CD4-positive, alpha-beta T cell (primary cell): ENCODE results near the gene GOPC. TPM values are rescaled to one million over a fixed set of nuclear protein-coding genes. Genes with fewer than 3 reads are reported as not detected.
A peak's percentile ranks its signal among the peaks of the same experiment; 100 is the strongest.

Experiments
- ATAC-seq: fragments of 200-7000 bp; cut with Tn5 transposase; one replicate; pipeline ENCODE4 v1.10.0; 2022; ENCODE audit warnings: mild to moderate bottlenecking; ENCODE audit not compliant: poor library complexity
- CTCF ChIA-PET: fragments of 350-600 bp; sonication (Branson Sonifier 250); formaldehyde crosslinking; loops from one replicate; lab custom pipeline; 2021; ENCODE audit warnings: antibody characterized with exemption, inconsistent platforms; lab: Charles Lee
- POLR2A ChIA-PET: fragments of 350-600 bp; sonication (Branson Sonifier 250); formaldehyde crosslinking; loops from one replicate; lab custom pipeline; 2021; ENCODE audit warnings: antibody characterized with exemption, inconsistent platforms; lab: Charles Lee
- DNase-seq, 14 experiments: peaks; one replicate each; pipeline ENCODE4 v3.0.0-alpha.2; 2013 to 2020; ENCODE audit warnings: mixed read lengths in 2 of 14
- H3K27ac ChIP-seq, 2 donors: one replicate each; pipeline versions ENCODE4 v1.5.1 to v1.7.0; 2013; ENCODE audit warnings: low read length in 2 of 2, low read depth in 1 of 2, mild to moderate bottlenecking in 1 of 2
- H3K27me3 ChIP-seq, 2 experiments: 1 replicate in 1 of 2; 2 replicates in 1 of 2; pipeline versions ENCODE4 v1.6.1 to v1.7.0; 2013; ENCODE audit warnings: low read length in 2 of 2, control low read depth in 1 of 2, mild to moderate bottlenecking in 1 of 2, moderate library complexity in 1 of 2; ENCODE audit not compliant: insufficient read depth in 2 of 2, control insufficient read depth in 1 of 2
- H3K36me3 ChIP-seq: one replicate; pipeline ENCODE4 v1.6.1; 2013; ENCODE audit warnings: low read length, control low read depth; ENCODE audit not compliant: insufficient read depth
- H3K4me1 ChIP-seq: one replicate; pipeline ENCODE4 v1.6.1; 2013; ENCODE audit warnings: low read length, control low read depth; ENCODE audit not compliant: insufficient read depth
- H3K4me3 ChIP-seq: one replicate; pipeline ENCODE4 v1.5.1; 2013; ENCODE audit warnings: mild to moderate bottlenecking, low read length, moderate library complexity
- H3K9me3 ChIP-seq, 2 experiments: 1 replicate in 1 of 2; 2 replicates in 1 of 2; pipeline versions ENCODE4 v1.6.1 to v1.7.0; 2013; ENCODE audit warnings: low read length in 2 of 2, mild to moderate bottlenecking in 2 of 2, control low read depth in 1 of 2, moderate library complexity in 1 of 2; ENCODE audit not compliant: control insufficient read depth in 1 of 2, insufficient read depth in 1 of 2
- H3K27ac Mint-ChIP-seq: one replicate; pipeline ENCODE4 v1.8.0; 2020; ENCODE audit warnings: mixed read lengths
- H3K27me3 Mint-ChIP-seq: one replicate; pipeline ENCODE4 v1.8.0; 2021; ENCODE audit warnings: mixed read lengths
- H3K36me3 Mint-ChIP-seq: one replicate; pipeline ENCODE4 v1.8.0; 2021; ENCODE audit warnings: low read depth, mixed read lengths
- H3K4me1 Mint-ChIP-seq: one replicate; pipeline ENCODE4 v1.8.0; 2021; ENCODE audit warnings: low read depth, mixed read lengths
- H3K4me3 Mint-ChIP-seq: one replicate; pipeline ENCODE4 v1.8.0; 2020; ENCODE audit warnings: mild to moderate bottlenecking, mixed read lengths
- H3K9me3 Mint-ChIP-seq: one replicate; pipeline ENCODE4 v1.8.0; 2020; ENCODE audit warnings: mixed read lengths
- CTCF ChIP-seq: fragments of 200-600 bp; IDR thresholded peaks from one replicate; pipeline ENCODE4 v1.8.0; 2022; ENCODE audit warnings: antibody characterized with exemption, mild to moderate bottlenecking
- intact Hi-C, 2 experiments: fragments of 100-400 bp; cut with DNase I in 1 of 2; cut with micrococcal nuclease in 1 of 2; formaldehyde crosslinking; loops; one replicate each; pipeline versions ENCODE4 v1.15.1 to v1.9.0; 2023 to 2025; cut with DNase I, micrococcal nuclease
- total RNA-seq, 174 experiments: library from RNA in 2 of 174; stranded (reverse) in 2 of 174; gene quantifications; one replicate each; pipeline ENCODE4 v1.2.3 and lab custom pipeline; 2021 to 2026

GOPC gene
- total RNA-seq, 2 experiments from 2014 or later: 9.7 to 10.8 TPM

DNA sequence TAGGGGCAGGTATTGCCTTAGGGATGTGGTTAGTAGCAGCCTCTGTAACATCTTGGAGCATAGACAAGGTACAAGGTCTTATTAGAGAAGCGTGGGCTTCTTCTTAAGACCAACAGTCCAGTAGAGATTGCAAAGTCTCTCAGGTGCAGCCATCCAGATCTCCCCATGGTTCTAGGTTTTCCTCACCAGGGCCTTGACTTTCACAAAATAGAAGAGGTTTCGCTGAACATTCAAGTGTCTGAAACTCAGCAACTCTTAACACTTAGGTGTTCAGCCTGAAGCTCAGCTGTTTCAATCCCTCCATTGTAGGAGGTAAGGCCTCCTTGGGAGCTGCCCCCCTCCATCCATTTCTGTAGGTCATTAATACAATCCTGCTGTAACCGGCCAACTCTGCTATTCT, 44.4 kb downstream of the GOPC start:
- no peaks in the 10 kb centered on the region for H3K9me3 Mint-ChIP-seq
- ChIA-PET CTCF (interaction anchor here (3.6 kb wide), 1 partner anchor 108 kb away, joined by 12 read pairs; no protein-coding TSS in a partner anchor), POLR2A (interaction anchor here (2.0 kb wide), 1 partner anchor 45 kb away, joined by 6 read pairs; the partner anchor contains the start of gene GOPC)
- H3K9me3 ChIP-seq: no peaks in the 10 kb centered on the region
- no peaks in the 10 kb centered on the region for H3K27me3 ChIP-seq
- DNase-seq: no peak
- H3K36me3 ChIP-seq: peaks cover 18% of the 10 kb centered on the region
- H3K4me3 Mint-ChIP-seq: no peak overlapping the region
- H3K27ac ChIP-seq: no peak overlapping the region
- TF ChIP-seq CTCF: no peak
- H3K4me1 ChIP-seq: no peaks in the 10 kb centered on the region
- H3K4me3 ChIP-seq: no peak overlapping the region
- H3K36me3 Mint-ChIP-seq: peaks cover 18% of the 10 kb centered on the region
- no peak overlapping the region for H3K27ac Mint-ChIP-seq
- intact Hi-C loops: loop anchor here (2.0 to 5.0 kb wide), 4 partner anchors 49 to 211 kb away; no protein-coding TSS in a partner anchor
- no peaks in the 10 kb centered on the region for H3K27me3 Mint-ChIP-seq
- no peaks in the 10 kb centered on the region for H3K4me1 Mint-ChIP-seq
- ATAC-seq: no peak

DNA sequence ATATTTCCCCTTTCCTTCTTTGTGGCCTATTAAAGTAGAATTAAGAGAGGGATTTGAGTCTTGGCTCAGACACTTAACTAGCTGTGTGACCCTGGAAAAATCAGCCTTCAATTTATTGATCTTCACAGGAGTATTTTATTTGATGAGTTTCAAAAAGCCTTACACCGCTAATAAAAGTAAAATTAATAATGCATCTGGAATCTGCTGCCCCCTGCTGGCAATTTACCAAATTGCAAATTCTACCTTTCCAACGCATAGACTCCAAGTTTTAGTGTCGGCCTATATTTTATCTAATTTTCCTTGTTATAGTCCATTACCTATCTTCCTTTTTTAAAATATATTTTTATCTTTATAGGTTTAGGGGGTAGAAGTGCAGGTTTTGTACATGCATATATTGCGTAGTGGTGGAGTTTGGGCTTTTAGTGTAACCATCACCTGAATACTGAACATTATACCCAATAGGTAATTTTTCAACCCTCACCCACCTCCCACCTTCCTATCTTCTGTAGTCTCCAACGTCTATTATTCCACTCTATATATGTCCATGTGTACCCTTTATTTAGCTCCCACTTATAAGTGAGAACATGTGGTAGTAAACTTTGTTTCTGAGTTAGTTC, 46.3 kb downstream of the GOPC start:
- Mint-ChIP-seq H3K36me3 (peaks cover 7% of the 10 kb centered on the region), H3K27me3 (no peaks in the 10 kb centered on the region), H3K9me3 (no peaks in the 10 kb centered on the region), H3K27ac (no peak overlapping the region), H3K4me3 (no peak overlapping the region), H3K4me1 (peaks cover 1% of the 10 kb centered on the region)
- ChIA-PET CTCF (interaction anchor here (0.7 to 2.0 kb wide), 5 partner anchors 74 to 1759 kb away, joined by 3 to 15 read pairs (median 5); no protein-coding TSS in a partner anchor), POLR2A (interaction anchor here (1.0 kb wide), 1 partner anchor 24 kb away, joined by 3 read pairs; no protein-coding TSS in a partner anchor)
- DNase-seq (peak; percentile 27 to 83 (median 60)), ATAC-seq (peak; percentile 48)
- H3K4me1 ChIP-seq: peaks cover under 1% of the 10 kb centered on the region
- H3K27me3 ChIP-seq: no peaks in the 10 kb centered on the region
- peaks cover 2% of the 10 kb centered on the region for H3K36me3 ChIP-seq
- H3K4me3 ChIP-seq: no peak overlapping the region
- no peaks in the 10 kb centered on the region for H3K9me3 ChIP-seq
- H3K27ac ChIP-seq: no peak overlapping the region
- intact Hi-C loops: loop anchor here (1.0 to 5.0 kb wide), 6 partner anchors 77 to 209 kb away; no protein-coding TSS in a partner anchor
- TF ChIP-seq CTCF: peak; percentile 94

DNA sequence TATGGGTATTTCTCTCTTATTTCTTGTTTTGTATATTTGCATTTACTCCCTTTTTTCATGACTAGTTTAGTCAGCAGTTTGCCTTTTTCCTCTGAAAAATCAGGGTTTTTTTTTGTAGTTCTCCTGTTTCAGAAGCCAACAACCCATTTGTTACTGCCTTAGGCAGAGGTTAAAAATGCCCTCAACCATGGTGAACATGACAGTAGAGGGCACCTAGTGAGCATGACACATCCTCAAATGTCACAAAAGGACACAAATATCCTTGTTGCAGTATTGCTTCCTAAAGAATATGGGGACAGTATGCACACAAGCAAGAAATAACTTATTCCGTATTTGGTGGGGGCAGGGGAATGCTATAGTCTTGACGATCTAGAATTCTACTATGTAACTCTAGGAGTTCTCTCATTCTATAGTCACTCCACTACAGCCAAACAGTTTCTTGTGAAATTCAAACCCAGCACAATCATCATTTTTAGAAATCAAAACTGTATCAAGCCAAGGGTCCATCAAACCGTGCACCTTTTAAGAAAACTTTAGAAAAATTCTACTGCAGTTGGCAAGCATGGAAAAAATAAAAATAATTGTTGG, 47.0 kb downstream of the GOPC start:
- Histone ChIP-seq H3K9me3 (no peaks in the 10 kb centered on the region), H3K27me3 (no peaks in the 10 kb centered on the region), H3K4me1 (peaks cover 7% of the 10 kb centered on the region), H3K36me3 (no peaks in the 10 kb centered on the region), H3K27ac (no peak overlapping the region), H3K4me3 (no peak overlapping the region)
- CTCF ChIA-PET: interaction anchor here (0.7 to 2.0 kb wide), 5 partner anchors 74 to 1760 kb away, joined by 3 to 15 read pairs (median 5); no protein-coding TSS in a partner anchor
- ATAC-seq: no peak
- H3K36me3 Mint-ChIP-seq: peaks cover 1% of the 10 kb centered on the region
- H3K9me3 Mint-ChIP-seq: no peaks in the 10 kb centered on the region
- no peak overlapping the region for H3K4me3 Mint-ChIP-seq
- intact Hi-C loops: loop anchor here in 1 of 2 experiments (5.0 kb wide), 1 partner anchor 208 kb away; no protein-coding TSS in a partner anchor
- POLR2A ChIA-PET: interaction anchor here (1.0 kb wide), 1 partner anchor 24 kb away, joined by 3 read pairs; no protein-coding TSS in a partner anchor
- DNase-seq: no peak
- H3K4me1 Mint-ChIP-seq: peaks cover 8% of the 10 kb centered on the region
- no peak overlapping the region for H3K27ac Mint-ChIP-seq
- TF ChIP-seq CTCF: no peak
- no peaks in the 10 kb centered on the region for H3K27me3 Mint-ChIP-seq
